HepG2 (cell line): ENCODE results near the gene GFER. TPM values are rescaled to one million over a fixed set of nuclear protein-coding genes. Genes with fewer than 3 reads are reported as not detected.
A peak's percentile ranks its signal among the peaks of the same experiment; 100 is the strongest.

ENCODE experiments used
- ARID2 ChIP-seq: sonication (generic); formaldehyde crosslinking; IDR thresholded peaks from 2 replicates; pipeline ENCODE4 v1.8.1; 2022; ENCODE audit warnings: mild to moderate bottlenecking, missing genetic modification reagents, borderline replicate concordance
- ARNT ChIP-seq: fragments of 450-650 bp; IDR thresholded peaks from 2 replicates; pipeline ENCODE4 v1.6.1; 2017
- GLI4 ChIP-seq: sonication (generic); formaldehyde crosslinking; IDR thresholded peaks from 2 replicates; pipeline ENCODE4 v1.5.1; 2020; ENCODE audit warnings: missing genetic modification reagents, mild to moderate bottlenecking, moderate library complexity, borderline replicate concordance
- HHEX ChIP-seq: IDR thresholded peaks from 2 replicates; pipeline ENCODE4 v1.6.1; 2016; ENCODE audit warnings: control low read depth
- HOXA5 ChIP-seq: sonication (generic); formaldehyde crosslinking; IDR thresholded peaks from 2 replicates; pipeline ENCODE4 v1.4.0; 2020; ENCODE audit warnings: missing genetic modification reagents
- MAZ ChIP-seq, 2 experiments: sonication (generic) in 1 of 2; formaldehyde crosslinking in 1 of 2; IDR thresholded peaks; 2 replicates each; pipeline versions ENCODE4 v1.5.0 to v1.6.1; 2012 to 2020; ENCODE audit warnings: low read depth in 2 of 2, mild to moderate bottlenecking in 2 of 2, borderline replicate concordance in 1 of 2, improper control_type of control experiment in 1 of 2, low read length in 1 of 2, missing genetic modification reagents in 1 of 2, moderate library complexity in 1 of 2
- MTA1 ChIP-seq: sonication (generic); formaldehyde crosslinking; IDR thresholded peaks from 2 replicates; pipeline ENCODE4 v1.4.0; 2020; ENCODE audit warnings: missing genetic modification reagents, mild to moderate bottlenecking, borderline replicate concordance
- NCOA1 ChIP-seq: sonication (generic); formaldehyde crosslinking; IDR thresholded peaks from 2 replicates; pipeline ENCODE4 v1.9.0; 2021; ENCODE audit warnings: missing genetic modification reagents
- NFE2L1 ChIP-seq: sonication (generic); formaldehyde crosslinking; IDR thresholded peaks from 2 replicates; pipeline ENCODE4 v1.4.0; 2020; ENCODE audit warnings: missing genetic modification reagents, mild to moderate bottlenecking, borderline replicate concordance
- RAD51 ChIP-seq: fragments of 450-650 bp; IDR thresholded peaks from 2 replicates; pipeline ENCODE4 v1.6.1; 2016; ENCODE audit warnings: borderline replicate concordance
- SALL1 ChIP-seq: sonication (generic); formaldehyde crosslinking; IDR thresholded peaks from 2 replicates; pipeline ENCODE4 v1.8.0; 2022; ENCODE audit warnings: mild to moderate bottlenecking, missing genetic modification reagents
- SATB2 ChIP-seq: sonication (generic); formaldehyde crosslinking; IDR thresholded peaks from 2 replicates; pipeline ENCODE4 v1.5.0; 2020; ENCODE audit warnings: missing genetic modification reagents
- SNAPC2 ChIP-seq: sonication (generic); formaldehyde crosslinking; IDR thresholded peaks from 2 replicates; pipeline ENCODE4 v1.8.1; 2022; ENCODE audit warnings: mild to moderate bottlenecking, missing genetic modification reagents
- ZBTB1 ChIP-seq: sonication (generic); formaldehyde crosslinking; IDR thresholded peaks from 2 replicates; pipeline ENCODE4 v1.4.0; 2020; ENCODE audit warnings: missing genetic modification reagents, borderline replicate concordance
- ZNF382 ChIP-seq: sonication (generic); formaldehyde crosslinking; IDR thresholded peaks from 2 replicates; pipeline ENCODE4 v1.5.0; 2020; ENCODE audit warnings: missing genetic modification reagents, mild to moderate bottlenecking, borderline replicate concordance
- ZSCAN22 ChIP-seq: sonication (generic); formaldehyde crosslinking; IDR thresholded peaks from 2 replicates; pipeline ENCODE4 v1.4.0; 2020; ENCODE audit warnings: mild to moderate bottlenecking, missing genetic modification reagents
- polyA plus RNA-seq, 8 experiments: library from polyadenylated mRNA; depleted of rRNA in 3 of 8; stranded (reverse) in 7 of 8; unstranded in 1 of 8; fragments of >200 nt; fragmentation: Illumina TruSeq in 4 of 8; extraction: Trizol in 4 of 8; gene quantifications; 2 replicates each; pipeline versions ENCODE4 v1.2.1 to v1.2.3, GENCODE V29; 2011 to 2016; ENCODE audit warnings: low read depth in 4 of 8, missing spikeins in 1 of 8, mixed read lengths in 1 of 8; ENCODE audit not compliant: insufficient read depth in 1 of 8
- total RNA-seq, 5 experiments: library from RNA; depleted of rRNA; stranded (reverse); fragments of >200 nt; fragmentation: Illumina TruSeq; extraction: Trizol; gene quantifications; 2 replicates each; pipeline ENCODE4 v1.2.3, GENCODE V29; 2016; ENCODE audit warnings: low read depth in 1 of 5
- TF ChIP-seq, protein P1 (sequence below): sonication (generic); formaldehyde crosslinking; IDR thresholded peaks from 2 replicates; pipeline ENCODE4 v1.5.0; 2020; ENCODE audit warnings: mild to moderate bottlenecking, missing genetic modification reagents
- TF ChIP-seq, protein P2 (sequence below): sonication (generic); formaldehyde crosslinking; conservative IDR thresholded peaks from 2 replicates; pipeline ENCODE4 v1.8.0; 2022; ENCODE audit warnings: low read depth, missing genetic modification reagents
- TF ChIP-seq, protein P3 (sequence below): sonication (generic); formaldehyde crosslinking; IDR thresholded peaks from 2 replicates; pipeline ENCODE4 v1.4.0; 2020; ENCODE audit warnings: low read depth, mild to moderate bottlenecking, missing genetic modification reagents
- TF ChIP-seq, protein P4 (sequence below): sonication (generic); formaldehyde crosslinking; IDR thresholded peaks from 2 replicates; pipeline ENCODE4 v1.4.0; 2020; ENCODE audit warnings: missing genetic modification reagents

The GFER gene
- total and polyA plus RNA-seq, 2 of the 13 experiments (the other 11 are each of a cell fraction or from before 2014, with no cell fraction given): 28.6 to 71.7 TPM

DNA sequence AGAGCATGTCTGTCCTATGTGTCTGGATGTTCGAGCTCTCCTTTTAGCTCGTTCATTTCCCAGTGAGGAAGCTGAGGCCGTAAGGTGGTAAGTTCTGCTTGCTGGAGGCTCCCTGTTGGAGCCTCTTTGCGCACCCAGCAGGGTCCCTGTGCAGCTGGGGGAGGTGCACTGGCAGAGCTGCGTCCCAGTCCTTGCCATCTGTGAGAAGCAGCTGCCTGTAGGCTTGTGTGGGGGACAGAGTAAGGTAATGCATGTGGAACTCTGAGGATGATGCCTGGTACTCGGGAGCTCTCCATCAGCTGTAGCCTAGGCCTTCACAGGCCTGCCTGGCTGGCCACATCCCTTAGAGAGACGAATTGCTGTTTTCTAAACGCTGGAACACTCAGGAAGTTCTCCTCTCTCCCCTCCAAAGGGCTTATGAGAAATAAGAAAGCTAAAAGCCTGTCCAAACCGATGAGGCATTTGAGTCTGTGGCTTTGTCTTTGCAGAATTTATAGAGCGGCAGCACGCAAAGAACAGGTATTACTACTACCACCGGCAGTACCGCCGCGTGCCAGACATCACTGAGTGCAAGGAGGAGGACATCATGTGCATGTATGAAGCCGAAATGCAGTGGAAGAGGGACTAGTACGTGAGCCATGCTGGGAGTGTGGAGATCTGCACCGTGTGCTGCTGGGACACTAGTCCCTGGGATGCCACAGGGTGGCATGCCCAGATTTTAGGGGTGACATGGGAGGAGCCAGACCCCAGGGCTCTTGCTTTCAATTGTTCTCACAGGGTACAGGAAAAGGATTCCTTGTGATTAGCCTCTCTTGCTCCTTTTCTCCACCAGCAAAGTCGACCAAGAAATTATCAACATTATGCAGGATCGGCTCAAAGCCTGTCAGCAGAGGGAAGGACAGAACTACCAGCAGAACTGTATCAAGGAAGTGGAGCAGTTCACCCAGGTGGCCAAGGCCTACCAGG, 23.0 kb upstream of the GFER start (continued):
- TF ChIP-seq MAZ (IDR thresholded peaks at IDR 0.05; ENCODE audit: borderline replicate concordance, low read depth, low read length) (no peak), MAZ (CRISPR knock-in tag; IDR thresholded peaks at IDR 0.05; ENCODE audit: low read depth) (no peak), SALL1 (CRISPR knock-in tag) (peak; percentile 39; the same call in 1 of the 2 replicates), RAD51 (no peak), SATB2 (no peak), ARNT (no peak), GLI4 (CRISPR knock-in tag) (no peak), NFE2L1 (CRISPR knock-in tag) (no peak), ZNF382 (no peak), MTA1 (no peak), ZSCAN22 (no peak), HOXA5 (CRISPR knock-in tag) (no peak), SNAPC2 (CRISPR knock-in tag) (no peak), NCOA1 (CRISPR knock-in tag) (no peak), ARID2 (CRISPR knock-in tag) (0 out of 2 replicates have a peak, but pooled peaks have one; percentile 42), ZBTB1 (no peak), HHEX (CRISPR knock-in tag) (no peak)
- TF ChIP-seq, protein P1, sequence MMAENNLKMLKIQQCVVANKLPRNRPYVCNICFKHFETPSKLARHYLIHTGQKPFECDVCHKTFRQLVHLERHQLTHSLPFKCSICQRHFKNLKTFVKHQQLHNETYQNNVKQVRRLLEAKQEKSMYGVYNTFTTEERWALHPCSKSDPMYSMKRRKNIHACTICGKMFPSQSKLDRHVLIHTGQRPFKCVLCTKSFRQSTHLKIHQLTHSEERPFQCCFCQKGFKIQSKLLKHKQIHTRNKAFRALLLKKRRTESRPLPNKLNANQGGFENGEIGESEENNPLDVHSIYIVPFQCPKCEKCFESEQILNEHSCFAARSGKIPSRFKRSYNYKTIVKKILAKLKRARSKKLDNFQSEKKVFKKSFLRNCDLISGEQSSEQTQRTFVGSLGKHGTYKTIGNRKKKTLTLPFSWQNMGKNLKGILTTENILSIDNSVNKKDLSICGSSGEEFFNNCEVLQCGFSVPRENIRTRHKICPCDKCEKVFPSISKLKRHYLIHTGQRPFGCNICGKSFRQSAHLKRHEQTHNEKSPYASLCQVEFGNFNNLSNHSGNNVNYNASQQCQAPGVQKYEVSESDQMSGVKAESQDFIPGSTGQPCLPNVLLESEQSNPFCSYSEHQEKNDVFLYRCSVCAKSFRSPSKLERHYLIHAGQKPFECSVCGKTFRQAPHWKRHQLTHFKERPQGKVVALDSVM: no peak
- TF ChIP-seq, protein P2, sequence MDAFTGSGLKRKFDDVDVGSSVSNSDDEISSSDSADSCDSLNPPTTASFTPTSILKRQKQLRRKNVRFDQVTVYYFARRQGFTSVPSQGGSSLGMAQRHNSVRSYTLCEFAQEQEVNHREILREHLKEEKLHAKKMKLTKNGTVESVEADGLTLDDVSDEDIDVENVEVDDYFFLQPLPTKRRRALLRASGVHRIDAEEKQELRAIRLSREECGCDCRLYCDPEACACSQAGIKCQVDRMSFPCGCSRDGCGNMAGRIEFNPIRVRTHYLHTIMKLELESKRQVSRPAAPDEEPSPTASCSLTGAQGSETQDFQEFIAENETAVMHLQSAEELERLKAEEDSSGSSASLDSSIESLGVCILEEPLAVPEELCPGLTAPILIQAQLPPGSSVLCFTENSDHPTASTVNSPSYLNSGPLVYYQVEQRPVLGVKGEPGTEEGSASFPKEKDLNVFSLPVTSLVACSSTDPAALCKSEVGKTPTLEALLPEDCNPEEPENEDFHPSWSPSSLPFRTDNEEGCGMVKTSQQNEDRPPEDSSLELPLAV (CRISPR knock-in tag): no peak
- TF ChIP-seq, protein P3, sequence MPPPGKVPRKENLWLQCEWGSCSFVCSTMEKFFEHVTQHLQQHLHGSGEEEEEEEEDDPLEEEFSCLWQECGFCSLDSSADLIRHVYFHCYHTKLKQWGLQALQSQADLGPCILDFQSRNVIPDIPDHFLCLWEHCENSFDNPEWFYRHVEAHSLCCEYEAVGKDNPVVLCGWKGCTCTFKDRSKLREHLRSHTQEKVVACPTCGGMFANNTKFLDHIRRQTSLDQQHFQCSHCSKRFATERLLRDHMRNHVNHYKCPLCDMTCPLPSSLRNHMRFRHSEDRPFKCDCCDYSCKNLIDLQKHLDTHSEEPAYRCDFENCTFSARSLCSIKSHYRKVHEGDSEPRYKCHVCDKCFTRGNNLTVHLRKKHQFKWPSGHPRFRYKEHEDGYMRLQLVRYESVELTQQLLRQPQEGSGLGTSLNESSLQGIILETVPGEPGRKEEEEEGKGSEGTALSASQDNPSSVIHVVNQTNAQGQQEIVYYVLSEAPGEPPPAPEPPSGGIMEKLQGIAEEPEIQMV (CRISPR knock-in tag): no peak
- TF ChIP-seq, protein P4, sequence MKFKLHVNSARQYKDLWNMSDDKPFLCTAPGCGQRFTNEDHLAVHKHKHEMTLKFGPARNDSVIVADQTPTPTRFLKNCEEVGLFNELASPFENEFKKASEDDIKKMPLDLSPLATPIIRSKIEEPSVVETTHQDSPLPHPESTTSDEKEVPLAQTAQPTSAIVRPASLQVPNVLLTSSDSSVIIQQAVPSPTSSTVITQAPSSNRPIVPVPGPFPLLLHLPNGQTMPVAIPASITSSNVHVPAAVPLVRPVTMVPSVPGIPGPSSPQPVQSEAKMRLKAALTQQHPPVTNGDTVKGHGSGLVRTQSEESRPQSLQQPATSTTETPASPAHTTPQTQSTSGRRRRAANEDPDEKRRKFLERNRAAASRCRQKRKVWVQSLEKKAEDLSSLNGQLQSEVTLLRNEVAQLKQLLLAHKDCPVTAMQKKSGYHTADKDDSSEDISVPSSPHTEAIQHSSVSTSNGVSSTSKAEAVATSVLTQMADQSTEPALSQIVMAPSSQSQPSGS: no peak
